ENCODE measurements around the gene PRMT5.
"Not testable (repeated sequence)": the region's sequence is repeated elsewhere in the genome, so short reads cannot be mapped to it uniquely, and the experiment has no call there.

PRMT5 gene

DNA sequence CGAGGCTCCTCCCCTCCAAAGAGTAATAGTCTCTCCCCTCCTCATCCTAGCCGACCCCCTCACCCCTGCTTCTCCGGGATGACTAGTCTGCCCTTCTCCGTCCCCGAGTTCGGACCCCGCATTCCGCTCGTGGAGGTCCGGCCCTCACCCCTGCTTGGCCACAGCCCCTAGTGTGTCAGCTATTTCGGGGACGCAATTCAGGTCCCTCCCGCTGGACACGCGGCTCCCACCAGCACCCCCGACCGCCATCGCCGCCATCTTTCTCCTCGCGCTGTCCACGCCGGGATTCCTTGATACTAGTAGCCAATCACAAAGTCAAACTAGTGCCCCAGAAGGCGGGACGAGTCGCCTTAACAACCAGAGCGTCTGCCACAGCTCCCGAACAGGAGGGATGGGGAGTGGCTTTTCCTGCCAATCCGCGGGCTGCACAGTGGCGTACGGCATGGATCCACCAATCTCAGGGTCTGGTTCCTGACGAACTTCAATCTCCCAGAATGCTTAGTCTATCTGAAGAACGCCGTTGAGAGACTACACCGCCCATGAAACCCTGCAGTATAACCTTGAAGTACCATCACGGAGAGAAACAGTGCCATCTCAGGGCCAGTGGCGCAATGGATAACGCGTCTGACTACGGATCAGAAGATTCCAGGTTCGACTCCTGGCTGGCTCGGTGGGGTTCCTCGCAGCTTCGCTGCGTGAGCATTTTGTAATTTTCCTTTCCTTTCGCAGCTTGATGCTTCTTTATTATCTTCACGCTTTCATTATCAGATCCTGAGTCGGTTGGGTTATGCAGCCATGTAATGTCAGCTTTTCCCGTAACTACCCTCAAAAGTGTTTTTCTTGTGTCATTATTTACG, at the start of gene PRMT5:
Gene PRMT5, minus strand, starts transcription at position 273 of the 857 bp plus-strand sequence. Its CDS starts 15 bp downstream, at position 258.
- in situ Hi-C loops (cut with HindIII; ENCODE audit: low sequenced_read_pairs): no loop called here

- in situ Hi-C loops (cut with HindIII; ENCODE audit: low sequenced_read_pairs): no loop called here
Observed at GRCh38 chr14:22978487-22978837, 49.3 kb upstream of the PRMT5 start.

- in situ Hi-C loops (cut with HindIII; ENCODE audit: low sequenced_read_pairs): no loop called here
Observed at GRCh38 chr14:22977684-22978486, 48.7 kb upstream of the PRMT5 start.

DNA sequence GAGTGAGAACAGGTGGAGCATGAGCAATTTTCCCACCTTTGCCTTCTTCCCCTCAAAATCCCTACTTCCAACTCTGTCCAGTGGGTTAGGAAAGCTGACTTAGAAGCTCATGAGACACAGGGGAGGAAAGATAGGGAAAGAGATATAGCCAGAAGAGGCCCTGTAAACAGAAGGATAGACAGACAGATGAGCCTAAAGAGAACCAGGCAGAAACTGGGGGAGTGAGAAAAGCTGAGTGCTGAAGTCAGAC, 48.2 kb upstream of the PRMT5 start:
- in situ Hi-C loops (cut with HindIII; ENCODE audit: low sequenced_read_pairs): no loop called here

- in situ Hi-C loops (cut with HindIII; ENCODE audit: low sequenced_read_pairs): no loop called here
Observed at GRCh38 chr14:22976620-22977433, 47.7 kb upstream of the PRMT5 start.

DNA sequence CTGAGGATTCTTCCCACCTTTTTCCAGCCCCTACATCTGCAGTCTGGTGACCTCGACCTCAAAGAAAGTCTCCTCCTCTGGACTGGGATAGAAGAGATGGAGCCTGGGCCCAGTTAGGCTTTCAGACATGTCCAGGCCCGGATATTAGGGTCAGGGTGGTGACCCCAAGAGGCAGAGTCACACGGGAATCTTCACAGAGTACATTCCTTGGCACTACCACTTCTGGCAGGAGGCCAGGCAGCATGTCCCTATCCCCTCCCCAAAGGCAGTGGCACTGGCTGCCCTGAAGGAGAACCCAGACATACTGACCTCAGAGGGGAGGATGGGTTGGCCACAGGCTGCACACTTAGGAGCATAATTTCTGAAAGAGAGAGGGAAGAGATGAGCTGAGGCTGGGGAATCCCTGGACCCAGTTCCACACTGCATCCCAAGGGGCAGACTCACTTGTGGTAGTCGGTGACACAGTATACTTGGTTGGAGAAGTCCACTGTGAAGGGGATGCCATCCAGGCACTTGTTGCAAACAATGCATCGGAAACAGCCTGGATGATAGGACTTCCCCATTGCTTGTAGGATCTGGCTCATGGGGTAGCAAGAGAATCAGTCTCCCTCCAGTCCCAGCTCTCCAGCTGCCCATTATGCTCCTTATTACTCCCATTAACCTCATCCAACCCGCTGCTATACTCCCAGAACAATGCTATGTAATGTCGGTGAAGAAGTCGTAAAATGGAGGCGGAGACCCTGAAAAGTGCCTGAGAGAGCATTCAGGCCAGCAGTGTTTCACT, 45.5 kb upstream of the PRMT5 start:
- in situ Hi-C loops (cut with HindIII; ENCODE audit: low sequenced_read_pairs): no loop called here

- in situ Hi-C loops (cut with HindIII; ENCODE audit: low sequenced_read_pairs): no loop called here
Observed at GRCh38 chr14:22973217-22974032, 44.2 kb upstream of the PRMT5 start.

- in situ Hi-C loops (cut with HindIII; ENCODE audit: low sequenced_read_pairs): no loop called here
Observed at GRCh38 chr14:22972313-22972930, 43.2 kb upstream of the PRMT5 start.

- in situ Hi-C loops (cut with HindIII; ENCODE audit: low sequenced_read_pairs): no loop called here
Observed at GRCh38 chr14:22971152-22971551, 42.0 kb upstream of the PRMT5 start.

DNA sequence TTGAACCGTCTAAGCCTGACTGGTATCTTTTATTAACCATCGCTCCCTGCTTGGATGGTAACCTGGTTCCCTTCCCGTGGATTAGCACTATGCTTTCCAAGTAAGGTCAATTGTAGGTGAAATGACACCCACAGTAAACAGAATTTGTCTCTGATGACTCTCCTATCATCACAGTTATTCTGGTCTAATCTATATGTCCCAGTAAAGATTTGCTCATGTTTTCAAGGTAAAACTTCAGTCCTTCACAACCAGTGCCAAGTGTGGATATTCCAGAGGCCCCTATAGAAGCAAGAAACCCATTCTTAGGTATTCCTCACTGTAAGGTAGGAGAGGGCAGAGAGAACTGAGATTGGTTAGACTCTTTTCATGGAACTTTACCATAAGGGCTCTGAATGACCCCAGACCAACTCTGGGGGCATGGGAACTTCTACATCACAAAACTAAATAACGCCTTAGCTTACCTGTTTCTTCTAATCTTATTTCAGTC, 37.6 kb upstream of the PRMT5 start:
- in situ Hi-C loops (cut with HindIII; ENCODE audit: low sequenced_read_pairs): no loop called here

- in situ Hi-C loops (cut with HindIII; ENCODE audit: low sequenced_read_pairs): not testable (repeated sequence)
Observed at GRCh38 chr14:22965916-22966782, 37.0 kb upstream of the PRMT5 start.

GRCh38 chr14:22962061-22962676, 33.0 kb upstream of the PRMT5 start:
- in situ Hi-C loops (cut with HindIII; ENCODE audit: low sequenced_read_pairs): no loop called here

GRCh38 chr14:22955702-22956569, 26.8 kb upstream of the PRMT5 start:
- in situ Hi-C loops (cut with HindIII; ENCODE audit: low sequenced_read_pairs): no loop called here

- in situ Hi-C loops (cut with HindIII; ENCODE audit: low sequenced_read_pairs): no loop called here
Observed at GRCh38 chr14:22952418-22952817, 23.2 kb upstream of the PRMT5 start.

DNA sequence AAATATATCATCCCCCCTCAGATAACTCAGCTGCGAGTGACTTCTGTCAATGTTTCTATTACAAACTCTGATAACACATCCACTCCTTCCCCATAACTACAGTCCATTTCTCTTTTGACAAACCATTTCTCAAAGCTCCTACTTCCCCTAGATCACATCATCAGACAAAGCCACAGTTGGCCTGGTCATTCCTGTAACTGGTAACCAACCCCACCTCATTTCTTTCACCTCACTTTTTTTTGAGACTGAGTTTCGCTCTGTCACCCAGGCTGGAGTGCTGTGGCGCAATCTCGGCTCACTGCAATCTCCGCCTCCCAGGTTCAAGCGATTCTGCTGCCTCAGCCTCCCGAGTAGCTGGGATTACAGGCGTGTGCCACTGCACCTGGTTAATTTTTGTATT, 22.6 kb upstream of the PRMT5 start:
- in situ Hi-C loops (cut with HindIII; ENCODE audit: low sequenced_read_pairs): not testable (repeated sequence)

DNA sequence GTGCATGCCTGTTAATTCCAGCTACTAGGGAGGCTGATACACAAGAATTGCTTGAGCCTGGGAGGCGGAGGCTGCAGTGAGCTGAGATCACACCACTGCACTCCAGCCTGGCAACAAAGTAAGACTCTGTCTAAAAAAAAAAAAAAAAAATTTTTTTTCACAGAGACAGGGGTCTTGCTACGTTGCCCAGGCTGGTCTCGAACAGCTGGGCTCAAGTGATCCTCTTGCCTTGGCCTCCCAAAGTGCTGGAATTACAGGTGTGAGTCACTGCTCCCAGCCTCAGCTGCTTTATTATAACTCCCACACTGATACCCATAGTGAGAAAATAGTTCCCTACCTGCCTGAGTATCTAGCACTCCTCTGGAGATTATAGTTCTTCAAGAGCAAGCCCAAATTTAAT, 16.5 kb upstream of the PRMT5 start:
- in situ Hi-C loops (cut with HindIII; ENCODE audit: low sequenced_read_pairs): no loop called here

DNA sequence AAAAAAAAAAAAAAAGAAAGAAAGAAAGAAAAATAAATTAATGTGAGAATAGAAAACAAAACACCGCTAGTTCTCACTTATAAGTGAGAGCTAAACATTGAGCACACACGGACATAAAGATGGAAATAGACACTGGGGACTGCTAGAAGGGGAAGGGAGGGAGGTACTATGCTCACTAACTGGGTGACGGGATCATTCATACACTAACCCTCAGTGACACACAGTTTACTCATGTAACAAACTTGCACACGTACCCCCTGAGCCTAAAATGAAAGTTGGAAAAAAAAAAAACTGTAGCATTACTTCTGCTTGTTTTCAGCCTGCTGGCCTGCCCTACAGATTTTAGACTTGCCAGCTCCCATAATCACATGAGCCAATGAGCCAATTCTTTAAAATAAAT, 10.5 kb upstream of the PRMT5 start:
- in situ Hi-C loops (cut with HindIII; ENCODE audit: low sequenced_read_pairs): no loop called here
